ENCODE measurements around the gene FBXW4. TPM values are rescaled to one million over a fixed set of nuclear protein-coding genes. Genes with fewer than 3 reads are reported as not detected.

FBXW4 gene
- total RNA-seq, 4 donors from 2014 or later = 48.2 to 83.6 (median 71.3) TPM

DNA sequence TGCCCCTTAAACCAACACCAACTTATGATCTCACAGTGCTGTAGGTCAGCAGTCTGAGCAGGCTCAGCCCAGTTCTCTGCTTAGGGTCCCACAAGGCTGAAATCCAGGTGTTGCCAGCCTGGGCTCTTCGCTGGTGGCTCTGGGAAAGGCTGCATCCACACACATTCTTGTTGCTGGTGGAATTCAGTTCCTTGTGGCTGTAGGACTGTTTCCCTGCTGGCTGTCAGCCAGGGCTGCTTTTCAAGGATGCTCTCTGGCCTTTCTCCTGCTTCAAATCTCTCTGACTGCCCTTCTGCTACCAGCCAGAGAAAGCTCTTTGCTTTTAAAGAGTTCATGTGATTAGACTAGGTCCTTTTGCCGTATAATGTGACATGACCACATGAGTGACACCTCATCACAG, 122.2 kb downstream of the FBXW4 start:
- H3K27ac ChIP-seq = no peak overlapping the region
- no peaks in the 10 kb centered on the region for H3K9me3 ChIP-seq
- peaks cover 5% of the 10 kb centered on the region for H3K36me3 ChIP-seq
- no peak for TF ChIP-seq POLR2A (IDR thresholded peaks at IDR 0.05)
- TF ChIP-seq, protein P1, sequence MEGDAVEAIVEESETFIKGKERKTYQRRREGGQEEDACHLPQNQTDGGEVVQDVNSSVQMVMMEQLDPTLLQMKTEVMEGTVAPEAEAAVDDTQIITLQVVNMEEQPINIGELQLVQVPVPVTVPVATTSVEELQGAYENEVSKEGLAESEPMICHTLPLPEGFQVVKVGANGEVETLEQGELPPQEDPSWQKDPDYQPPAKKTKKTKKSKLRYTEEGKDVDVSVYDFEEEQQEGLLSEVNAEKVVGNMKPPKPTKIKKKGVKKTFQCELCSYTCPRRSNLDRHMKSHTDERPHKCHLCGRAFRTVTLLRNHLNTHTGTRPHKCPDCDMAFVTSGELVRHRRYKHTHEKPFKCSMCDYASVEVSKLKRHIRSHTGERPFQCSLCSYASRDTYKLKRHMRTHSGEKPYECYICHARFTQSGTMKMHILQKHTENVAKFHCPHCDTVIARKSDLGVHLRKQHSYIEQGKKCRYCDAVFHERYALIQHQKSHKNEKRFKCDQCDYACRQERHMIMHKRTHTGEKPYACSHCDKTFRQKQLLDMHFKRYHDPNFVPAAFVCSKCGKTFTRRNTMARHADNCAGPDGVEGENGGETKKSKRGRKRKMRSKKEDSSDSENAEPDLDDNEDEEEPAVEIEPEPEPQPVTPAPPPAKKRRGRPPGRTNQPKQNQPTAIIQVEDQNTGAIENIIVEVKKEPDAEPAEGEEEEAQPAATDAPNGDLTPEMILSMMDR (IDR thresholded peaks at IDR 0.05) = no peak
- no peak for TF ChIP-seq EP300 (IDR thresholded peaks at IDR 0.05)
- no peak for TF ChIP-seq POLR2AphosphoS5 (IDR thresholded peaks at IDR 0.05)
- DNase-seq (ENCODE audit: low spot score in 2 of 2) = no peak
- H3K27me3 ChIP-seq = peaks cover 21% of the 10 kb centered on the region
- peaks cover 17% of the 10 kb centered on the region for H3K4me1 ChIP-seq
- no peak overlapping the region for H3K4me3 ChIP-seq
- 94% methylated on average over 2 of the region's 2 CpGs for WGBS

DNA sequence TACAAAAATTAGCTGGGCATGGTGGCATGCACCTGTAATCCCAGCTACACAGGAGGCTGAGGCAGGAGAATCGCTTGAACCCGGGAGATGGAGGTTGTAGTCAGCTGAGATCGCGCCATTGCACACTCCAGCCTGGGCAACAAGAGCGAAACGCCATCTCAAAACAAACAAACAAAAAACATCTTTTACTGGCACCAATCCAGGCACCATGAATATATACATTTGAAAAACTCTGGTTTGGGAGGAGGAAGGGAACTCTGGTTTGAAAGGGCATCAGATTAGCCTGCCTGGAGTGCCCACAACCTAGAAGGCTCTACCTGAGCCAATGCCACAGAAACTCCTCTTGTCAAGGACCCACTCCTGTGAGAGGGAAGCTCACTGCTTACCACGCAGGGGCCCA, 122.8 kb downstream of the FBXW4 start:
- Histone ChIP-seq H3K36me3 (no peaks in the 10 kb centered on the region), H3K4me3 (no peak overlapping the region), H3K4me1 (peaks cover 17% of the 10 kb centered on the region), H3K9me3 (no peaks in the 10 kb centered on the region), H3K27me3 (peaks cover 28% of the 10 kb centered on the region), H3K27ac (no peak overlapping the region)
- TF ChIP-seq POLR2A (IDR thresholded peaks at IDR 0.05) (no peak), POLR2AphosphoS5 (IDR thresholded peaks at IDR 0.05) (no peak), EP300 (IDR thresholded peaks at IDR 0.05) (no peak)
- TF ChIP-seq, protein P1 (IDR thresholded peaks at IDR 0.05) = no peak
- 89% methylated on average over 7 of the region's 7 CpGs for whole genome bisulfite sequencing
- DNase-seq (ENCODE audit: low spot score in 2 of 2) = no peak

DNA sequence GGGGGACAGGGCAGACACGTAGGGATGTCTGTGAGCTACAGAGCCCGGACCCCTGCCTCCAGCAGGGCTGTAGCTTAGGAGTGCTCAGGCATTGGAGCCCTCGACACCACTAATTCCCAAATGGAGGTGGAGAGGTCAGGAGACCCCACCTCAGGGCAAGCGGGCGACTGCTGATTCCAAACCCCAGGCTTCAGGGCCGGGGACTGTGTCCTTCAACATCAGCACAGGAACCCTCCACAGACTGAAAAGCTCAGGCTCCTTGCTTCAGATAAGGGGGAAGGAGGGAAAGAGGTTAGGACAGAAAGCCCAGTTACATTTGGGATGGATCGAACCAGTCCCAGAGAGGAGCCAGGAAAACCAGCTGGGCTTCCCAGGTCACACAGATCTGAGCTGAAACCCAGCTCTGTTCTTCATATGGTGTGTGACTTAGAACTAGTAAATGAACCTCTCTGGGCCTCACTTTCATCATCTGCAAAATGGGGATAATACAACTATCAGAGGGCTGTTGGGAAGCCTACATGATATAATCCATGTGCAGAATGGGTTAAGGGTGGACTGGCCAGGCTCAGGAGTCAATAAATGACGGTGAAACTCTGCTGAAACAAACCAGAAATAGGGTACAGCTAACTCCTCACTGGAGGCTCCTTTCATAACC, 123.6 kb downstream of the FBXW4 start:
- Histone ChIP-seq H3K27me3 (peaks cover 35% of the 10 kb centered on the region), H3K27ac (no peak overlapping the region), H3K4me3 (no peak overlapping the region), H3K36me3 (no peaks in the 10 kb centered on the region), H3K9me3 (no peaks in the 10 kb centered on the region), H3K4me1 (peaks cover 22% of the 10 kb centered on the region)
- DNase-seq (ENCODE audit: low spot score in 2 of 2) = no peak
- WGBS = 81% methylated on average over 4 of the region's 8 CpGs
- TF ChIP-seq, protein P1 (IDR thresholded peaks at IDR 0.05) = no peak
- TF ChIP-seq POLR2AphosphoS5 (IDR thresholded peaks at IDR 0.05) (no peak), EP300 (IDR thresholded peaks at IDR 0.05) (no peak), POLR2A (IDR thresholded peaks at IDR 0.05) (no peak)

DNA sequence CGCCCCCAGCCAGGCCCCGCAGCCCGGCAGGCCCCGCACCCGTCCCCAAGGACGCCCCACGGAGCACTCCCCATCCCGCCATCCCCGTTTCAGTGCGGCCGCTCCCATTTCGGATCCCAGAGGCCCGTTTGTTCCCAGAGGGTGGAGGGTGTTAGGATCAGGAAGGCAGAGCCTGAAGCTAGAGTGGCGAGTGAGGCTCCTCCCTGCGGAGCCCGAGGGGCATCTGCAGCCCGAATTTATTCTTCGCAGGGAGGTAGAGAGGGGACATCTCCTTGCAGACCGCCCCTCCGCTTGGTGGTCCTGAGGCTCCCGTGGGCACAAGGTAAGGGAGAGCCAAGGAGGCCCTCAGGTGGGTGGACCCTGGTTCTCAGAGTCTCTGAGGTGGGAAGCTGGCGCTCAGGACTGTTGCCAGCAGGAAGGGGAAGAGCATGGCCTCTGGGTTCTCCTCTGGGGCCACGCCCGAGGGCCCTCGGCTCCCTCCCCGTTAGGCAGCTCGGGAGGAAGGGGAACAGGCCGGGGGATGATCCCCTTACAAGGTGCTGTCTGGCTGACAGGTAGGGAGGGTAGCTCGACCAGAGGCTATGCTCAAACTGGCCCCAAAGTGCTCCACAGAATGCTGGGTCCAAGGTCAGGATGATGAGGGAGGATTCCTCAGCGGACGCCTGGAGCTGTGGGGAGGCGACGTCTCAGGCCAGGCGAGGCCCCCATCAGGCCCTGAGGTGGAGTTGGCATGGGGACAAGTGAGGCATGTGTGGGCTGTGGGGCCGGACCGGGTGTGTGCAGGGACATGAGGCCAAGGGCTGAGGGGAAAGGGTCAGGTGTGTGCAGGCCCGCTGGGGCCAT, 124.3 kb downstream of the FBXW4 start:
- DNase-seq (ENCODE audit: low spot score in 2 of 2) = peak in 1 of 2 donors; percentile 68
- Histone ChIP-seq H3K4me3 (peak overlapping the region; percentile 61), H3K9me3 (no peaks in the 10 kb centered on the region), H3K4me1 (peaks cover 26% of the 10 kb centered on the region), H3K27me3 (peaks cover 43% of the 10 kb centered on the region), H3K27ac (no peak overlapping the region), H3K36me3 (no peaks in the 10 kb centered on the region)
- 23% methylated on average over 19 of the region's 37 CpGs for WGBS
- TF ChIP-seq, protein P1 (IDR thresholded peaks at IDR 0.05) = peak in 1 of 2 donors; percentile 23
- TF ChIP-seq POLR2AphosphoS5 (IDR thresholded peaks at IDR 0.05) = no peak

All from suprapubic skin (tissue), 4 donors.